HG02763 (cell line): Measurements from ENCODE around the gene NOC4L.
"Not testable (repeated sequence)": the region's sequence is repeated elsewhere in the genome, so short reads cannot be mapped to it uniquely, and the experiment has no call there.

ENCODE experiments used
- ATAC-seq: cut with Tn5 transposase; IDR thresholded peaks from one replicate; pipeline ENCODE4 v1.9.1; 2021; ENCODE audit warnings: mild to moderate bottlenecking, moderate library complexity; ENCODE audit not compliant: unreplicated experiment

The NOC4L gene

GRCh38 chr12:132191715-132192553, 47.7 kb downstream of the NOC4L start:
- ATAC-seq, result no peak

GRCh38 chr12:132194056-132194455, 49.8 kb downstream of the NOC4L start:
- no peak for ATAC-seq

DNA sequence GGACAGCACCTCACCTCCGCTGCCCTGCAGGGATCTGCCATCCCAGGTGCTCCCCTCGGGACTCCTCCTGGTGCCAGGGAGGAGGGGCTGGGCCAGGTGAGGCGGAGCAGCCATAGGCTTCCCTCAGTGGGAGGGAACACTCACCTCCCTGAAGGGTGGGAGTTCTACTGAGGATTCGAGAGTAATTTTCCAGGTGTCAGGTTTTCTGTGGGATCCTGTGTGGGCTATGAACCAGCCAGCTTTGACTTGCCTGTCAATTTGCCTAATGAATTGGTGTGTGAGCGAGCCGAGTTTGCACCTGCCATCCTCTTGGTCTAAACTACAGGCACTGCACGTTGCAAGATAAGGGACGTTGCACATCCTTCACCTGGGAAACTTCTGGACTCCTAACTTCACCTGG, 50.3 kb downstream of the NOC4L start:
- no peak for ATAC-seq

GRCh38 chr12:132195242-132195641, 51.0 kb downstream of the NOC4L start:
- ATAC-seq, result not testable (repeated sequence)

- ATAC-seq, result no peak
Observed at GRCh38 chr12:132196038-132196872, 52.0 kb downstream of the NOC4L start.

- no peak for ATAC-seq
Observed at GRCh38 chr12:132196873-132197390, 52.7 kb downstream of the NOC4L start.

- no peak for ATAC-seq
Observed at GRCh38 chr12:132197581-132198354, 53.5 kb downstream of the NOC4L start.

DNA sequence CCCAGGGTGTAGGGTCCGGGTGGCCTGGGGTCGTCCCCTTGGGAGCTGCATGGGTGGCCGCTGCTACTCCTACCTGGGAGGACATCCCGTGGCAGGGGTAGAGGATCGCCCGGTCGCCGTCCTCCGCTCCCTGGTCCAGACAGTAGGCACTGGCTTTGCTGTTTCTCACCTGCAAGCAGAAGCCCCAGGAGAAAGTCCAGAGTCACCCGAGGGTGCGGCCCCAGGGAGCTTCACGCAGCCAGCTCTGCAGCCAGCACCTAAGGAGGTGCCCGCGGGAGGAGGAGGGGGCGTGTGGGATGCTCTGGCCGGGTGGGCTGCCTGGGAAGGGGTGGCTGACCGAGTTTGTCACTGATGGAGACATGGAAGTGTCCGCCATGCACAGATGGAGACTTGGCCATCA, 54.8 kb downstream of the NOC4L start:
- ATAC-seq, result no peak

DNA sequence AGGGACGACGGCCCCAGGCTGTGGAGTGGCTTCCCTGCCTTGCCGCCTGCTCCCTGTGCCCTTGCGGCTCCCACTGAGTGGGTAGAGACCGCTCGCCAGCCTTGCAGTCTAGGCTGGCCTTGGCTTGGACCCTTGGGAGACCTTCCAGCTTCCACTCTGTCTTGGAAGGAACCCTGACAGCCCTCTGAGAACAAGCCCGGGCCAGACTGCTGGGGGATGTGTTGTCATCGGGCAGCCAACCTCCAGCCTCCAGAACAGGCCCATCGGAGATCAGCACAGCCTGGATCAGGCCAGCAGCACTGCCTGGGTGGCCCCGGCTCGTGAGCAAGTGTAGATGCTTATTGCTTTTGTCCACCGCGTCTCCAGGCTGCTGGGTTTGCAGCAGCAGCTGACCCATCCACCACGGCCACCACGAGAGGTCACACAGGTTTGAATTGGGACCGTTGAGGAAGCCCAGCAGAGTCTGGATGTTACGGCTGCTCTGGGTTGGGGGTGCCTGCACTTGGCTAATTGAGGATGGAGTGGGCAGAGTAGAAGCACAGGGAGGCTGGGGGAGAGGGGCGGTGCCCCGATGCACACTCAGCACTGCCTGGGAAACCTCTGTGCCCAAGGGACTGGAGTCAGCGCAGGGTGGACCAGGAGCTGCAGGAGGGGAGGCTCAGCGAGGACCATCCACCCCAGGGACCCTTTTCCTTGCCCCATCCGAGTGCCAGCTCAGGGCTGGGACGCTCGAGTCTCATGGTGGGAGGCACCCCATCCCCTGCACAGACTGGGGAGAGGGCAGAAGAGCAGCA, 55.5 kb downstream of the NOC4L start:
- no peak for ATAC-seq

DNA sequence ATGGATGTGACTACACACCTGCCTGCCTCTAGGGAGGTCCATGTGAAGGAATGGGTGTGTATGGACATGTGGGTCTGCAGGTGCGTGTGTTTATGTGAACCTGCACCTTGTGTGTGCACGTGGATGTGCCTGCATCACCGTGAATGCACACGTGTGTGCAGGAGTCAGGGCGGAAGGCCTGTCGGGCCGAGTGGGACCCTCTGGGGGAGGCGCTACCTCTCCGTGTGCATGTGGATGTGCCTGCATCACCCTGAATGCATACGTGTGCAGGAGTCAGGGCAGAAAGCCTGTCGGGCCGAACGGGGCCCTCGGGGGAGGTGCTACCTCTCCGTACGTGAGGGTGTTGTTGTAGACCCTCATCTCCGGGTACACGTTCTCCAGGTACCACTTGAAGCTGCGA, 56.5 kb downstream of the NOC4L start:
- no peak for ATAC-seq

DNA sequence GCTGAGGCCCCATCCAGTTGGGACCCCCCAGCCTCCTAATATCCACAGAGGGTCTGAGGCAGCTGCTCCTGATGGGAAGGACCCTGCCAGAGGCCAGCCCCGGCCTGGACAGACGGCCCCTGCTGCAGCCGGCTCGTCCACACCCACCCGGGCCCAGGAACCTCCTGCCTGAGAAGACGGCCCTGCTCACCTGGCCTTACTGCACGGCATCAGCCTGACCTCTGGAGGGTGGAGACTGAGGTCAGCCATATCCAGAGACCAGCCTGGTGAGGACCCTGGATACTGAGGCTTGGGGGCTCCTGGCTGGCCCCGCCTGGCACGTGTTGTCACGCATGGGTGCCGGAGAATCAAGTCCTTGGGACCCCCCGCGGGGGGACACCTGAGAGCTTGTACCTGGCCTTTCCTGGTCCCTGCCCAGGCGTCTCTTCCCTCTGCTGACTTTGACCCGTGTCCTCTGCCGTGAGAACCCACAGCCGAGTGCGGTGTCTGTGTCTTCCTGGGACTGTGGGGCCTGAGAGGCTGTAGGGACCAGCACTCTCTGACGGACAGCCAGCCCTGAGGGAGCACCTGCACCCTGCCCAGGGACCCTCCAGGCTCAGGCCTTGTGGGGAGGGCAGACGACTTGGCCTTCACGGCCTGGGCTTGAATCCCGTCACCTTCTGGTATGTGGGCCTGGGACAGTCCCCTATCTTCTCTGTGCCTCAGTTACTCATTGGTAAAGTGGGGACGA, 57.3 kb downstream of the NOC4L start:
- no peak for ATAC-seq
